PFSK-1 (cell line): ENCODE measurements around the gene SRRM2.

Experiments used
- FOXP2 ChIP-seq: optimal IDR thresholded peaks from 2 replicates; pipeline ENCODE3; 2011; ENCODE audit warnings: borderline replicate concordance, control low read depth, inconsistent platforms; ENCODE audit not compliant: insufficient read depth; ENCODE audit errors: extremely low read length, extremely low read depth
- POLR2AphosphoS5 ChIP-seq: IDR thresholded peaks from 2 replicates; pipeline ENCODE4 v1.6.1; 2012; ENCODE audit warnings: low read depth, mild to moderate bottlenecking, control low read depth, low read length, moderate library complexity
- REST ChIP-seq, 2 experiments: IDR thresholded peaks; 2 replicates each; pipeline versions ENCODE4 v1.6.1 to v1.8.0; 2011 to 2012; ENCODE audit warnings: low read depth in 2 of 2, low read length in 2 of 2, control low read depth in 1 of 2, inconsistent platforms in 1 of 2, mild to moderate bottlenecking in 1 of 2, moderate library complexity in 1 of 2; ENCODE audit not compliant: insufficient read depth in 1 of 2
- SIN3A ChIP-seq: IDR thresholded peaks from 2 replicates; pipeline ENCODE4 v1.6.1; 2012; ENCODE audit warnings: mild to moderate bottlenecking, low read length, moderate library complexity, borderline replicate concordance; ENCODE audit not compliant: insufficient read depth
- TAF1 ChIP-seq: IDR thresholded peaks from 2 replicates; pipeline ENCODE4 v1.6.1; 2012; ENCODE audit warnings: low read length, control low read depth, borderline replicate concordance; ENCODE audit not compliant: insufficient read depth

GRCh38 chr16:2709588-2709984 is 42.9 kb upstream of the SRRM2 start:
- no peak for TF ChIP-seq REST (IDR thresholded peaks at IDR 0.05; ENCODE audit: insufficient read depth in 1 of 2, low read depth in 2 of 2, low read length in 2 of 2)
- no peak for TF ChIP-seq POLR2AphosphoS5
- no peak for TF ChIP-seq FOXP2
- TF ChIP-seq TAF1: no peak
- no peak for TF ChIP-seq SIN3A
